ENCODE data around the gene FGF5. TPM values are rescaled to one million over a fixed set of nuclear protein-coding genes. Genes with fewer than 3 reads are reported as not detected.
"Not testable (repeated sequence)": the region's sequence is repeated elsewhere in the genome, so short reads cannot be mapped to it uniquely, and the experiment has no call there.

The FGF5 gene
- total RNA-seq, 1 experiment from 2014 or later = not detected

- H4K20me1 ChIP-seq (ENCODE audit: control insufficient read depth, insufficient read depth, insufficient read length) = no peaks in the 10 kb centered on the region
- H2BK12ac ChIP-seq (ENCODE audit: insufficient read length, low read depth, low read length) = no peak overlapping the region
- H3K4me1 Mint-ChIP-seq = no peaks in the 10 kb centered on the region
- no peak overlapping the region for H3K4ac ChIP-seq (ENCODE audit: low read depth, low read length)
- no CpG with 5 or more reads among the region's 7 CpGs for WGBS (ENCODE audit: extremely low coverage, insufficient read length, low lambda C conversion rate)
- no peak overlapping the region for H2BK120ac ChIP-seq (ENCODE audit: low read depth, low read length, poor library complexity, severe bottlenecking)
- no peak overlapping the region for H2BK15ac ChIP-seq (ENCODE audit: low read depth, low read length)
- H3K9ac ChIP-seq (ENCODE audit: extremely low read depth, insufficient read length, low read length) = no peak overlapping the region
- H3K79me2 ChIP-seq (ENCODE audit: insufficient read depth, low read length) = no peaks in the 10 kb centered on the region
- H3K23ac ChIP-seq (ENCODE audit: insufficient read length, low read depth, low read length) = no peak overlapping the region
- TF ChIP-seq CTCF (conservative IDR thresholded peaks at IDR 0.05) = no peak
- H4K5ac ChIP-seq (ENCODE audit: insufficient read length, low read depth, low read length) = no peak overlapping the region
- H3K27ac Mint-ChIP-seq = no peak overlapping the region
- H3K4me2 ChIP-seq (ENCODE audit: insufficient read depth, insufficient read length, low read length) = no peak overlapping the region
- H3K27me3 Mint-ChIP-seq (ENCODE audit: low read depth) = peaks cover 3% of the 10 kb centered on the region
- no peak overlapping the region for H2AFZ ChIP-seq (ENCODE audit: low read length)
- no peak overlapping the region for H3K4me3 Mint-ChIP-seq
- no peak overlapping the region for H3K14ac ChIP-seq (ENCODE audit: insufficient read depth, low read length)
- no peaks in the 10 kb centered on the region for H3K9me3 ChIP-seq (ENCODE audit: control insufficient read depth, low read depth, low read length)
- H3K18ac ChIP-seq (ENCODE audit: insufficient read length, low read depth, low read length) = no peak overlapping the region
- H3K79me1 ChIP-seq (ENCODE audit: insufficient read depth, low read depth, low read length, poor library complexity, severe bottlenecking) = no peaks in the 10 kb centered on the region
- no peak overlapping the region for H2BK20ac ChIP-seq (ENCODE audit: low read depth, low read length, poor library complexity, severe bottlenecking)
- no peak overlapping the region for H4K91ac ChIP-seq (ENCODE audit: insufficient read length, low read depth, low read length)
- no peak for DNase-seq
- H3K27me3 ChIP-seq (ENCODE audit: insufficient read depth, low read length) = no peaks in the 10 kb centered on the region
- H3K56ac ChIP-seq (ENCODE audit: insufficient read length, low read depth, low read length) = no peak overlapping the region
- no peaks in the 10 kb centered on the region for H3K4me1 ChIP-seq (ENCODE audit: insufficient read depth, low read length)
- H3K23me2 ChIP-seq (ENCODE audit: insufficient read length, low read depth, low read length, poor library complexity, severe bottlenecking) = no peaks in the 10 kb centered on the region
- H4K8ac ChIP-seq (replicated peaks; ENCODE audit: insufficient read length, low read depth, low read length) = no peak overlapping the region
- no peak overlapping the region for H2AK5ac ChIP-seq (ENCODE audit: insufficient read length, low read length)
- no peaks in the 10 kb centered on the region for H3K9me3 Mint-ChIP-seq
- H2BK5ac ChIP-seq (ENCODE audit: insufficient read length, low read length) = no peak overlapping the region
- no peak overlapping the region for H3T11ph ChIP-seq (ENCODE audit: low read length)
- no peak overlapping the region for H3K27ac ChIP-seq (ENCODE audit: insufficient read length, low read depth, low read length)
- H3K36me3 Mint-ChIP-seq (ENCODE audit: insufficient read depth in 1 of 3, low read depth in 3 of 3) = no peaks in the 10 kb centered on the region; a peak in 1 of 7 replicates
Measured at GRCh38 chr4:80286451-80286850, 20.0 kb downstream of the FGF5 start.

GRCh38 chr4:80290665-80291064 is 24.2 kb downstream of the FGF5 start:
- not testable (repeated sequence) for H3K18ac ChIP-seq (ENCODE audit: insufficient read length, low read depth, low read length); H2BK120ac ChIP-seq (ENCODE audit: low read depth, low read length, poor library complexity, severe bottlenecking); H2BK12ac ChIP-seq (ENCODE audit: insufficient read length, low read depth, low read length); H3K27ac Mint-ChIP-seq; H3K4me1 Mint-ChIP-seq; H4K20me1 ChIP-seq (ENCODE audit: control insufficient read depth, insufficient read depth, insufficient read length); H3K14ac ChIP-seq (ENCODE audit: insufficient read depth, low read length); H3K79me1 ChIP-seq (ENCODE audit: insufficient read depth, low read depth, low read length, poor library complexity, severe bottlenecking); H3K9me3 ChIP-seq (ENCODE audit: control insufficient read depth, low read depth, low read length); H4K5ac ChIP-seq (ENCODE audit: insufficient read length, low read depth, low read length); H3K4ac ChIP-seq (ENCODE audit: low read depth, low read length); H4K91ac ChIP-seq (ENCODE audit: insufficient read length, low read depth, low read length); H2BK5ac ChIP-seq (ENCODE audit: insufficient read length, low read length); H3K9ac ChIP-seq (ENCODE audit: extremely low read depth, insufficient read length, low read length); DNase-seq; H3K56ac ChIP-seq (ENCODE audit: insufficient read length, low read depth, low read length); H3T11ph ChIP-seq (ENCODE audit: low read length); H3K36me3 Mint-ChIP-seq (ENCODE audit: insufficient read depth in 1 of 3, low read depth in 3 of 3); H3K27me3 Mint-ChIP-seq (ENCODE audit: low read depth); H3K4me3 Mint-ChIP-seq; H2AFZ ChIP-seq (ENCODE audit: low read length); H2BK15ac ChIP-seq (ENCODE audit: low read depth, low read length); H3K23me2 ChIP-seq (ENCODE audit: insufficient read length, low read depth, low read length, poor library complexity, severe bottlenecking); H3K4me2 ChIP-seq (ENCODE audit: insufficient read depth, insufficient read length, low read length); H3K4me1 ChIP-seq (ENCODE audit: insufficient read depth, low read length); H3K9me3 Mint-ChIP-seq; H2AK5ac ChIP-seq (ENCODE audit: insufficient read length, low read length); H2BK20ac ChIP-seq (ENCODE audit: low read depth, low read length, poor library complexity, severe bottlenecking); H3K79me2 ChIP-seq (ENCODE audit: insufficient read depth, low read length); H3K23ac ChIP-seq (ENCODE audit: insufficient read length, low read depth, low read length); H3K27ac ChIP-seq (ENCODE audit: insufficient read length, low read depth, low read length); H4K8ac ChIP-seq (replicated peaks; ENCODE audit: insufficient read length, low read depth, low read length); H3K27me3 ChIP-seq (ENCODE audit: insufficient read depth, low read length)
- no CpG with 5 or more reads among the region's 2 CpGs for WGBS (ENCODE audit: extremely low coverage, insufficient read length, low lambda C conversion rate)
